Activated CD4-positive, alpha-beta T cell treated with anti-CD3 and anti-CD28 coated beads, Interleukin-2, amount 50 U/mL, for 1 hour (primary cell): ENCODE data around the gene PIP5K1C.
"Not testable (repeated sequence)": the region's sequence is repeated elsewhere in the genome, so short reads cannot be mapped to it uniquely, and the experiment has no call there.

Experiments
- DNase-seq: peaks from one replicate; pipeline ENCODE4 v3.0.0-alpha.2; 2020

Gene PIP5K1C

GRCh38 chr19:3642987-3643673 is 57.1 kb downstream of the PIP5K1C start:
- DNase-seq = no peak

GRCh38 chr19:3642296-3642695 is 58.0 kb downstream of the PIP5K1C start:
- no peak for DNase-seq

- no peak for DNase-seq
Observed at GRCh38 chr19:3641515-3642269, 58.6 kb downstream of the PIP5K1C start.

- DNase-seq = no peak
Observed at GRCh38 chr19:3639479-3639878, 60.8 kb downstream of the PIP5K1C start.

GRCh38 chr19:3638208-3639193 is 61.8 kb downstream of the PIP5K1C start:
- DNase-seq = no peak

GRCh38 chr19:3637621-3638020 is 62.6 kb downstream of the PIP5K1C start:
- no peak for DNase-seq

GRCh38 chr19:3636962-3637361 is 63.3 kb downstream of the PIP5K1C start:
- no peak for DNase-seq

- no peak for DNase-seq
Observed at GRCh38 chr19:3636506-3636905, 63.8 kb downstream of the PIP5K1C start.

GRCh38 chr19:3634496-3635045 is 65.7 kb downstream of the PIP5K1C start:
- DNase-seq = no peak

GRCh38 chr19:3633559-3633988 is 66.7 kb downstream of the PIP5K1C start:
- no peak for DNase-seq

GRCh38 chr19:3632739-3633558 is 67.3 kb downstream of the PIP5K1C start:
- DNase-seq = no peak

GRCh38 chr19:3632098-3632497 is 68.2 kb downstream of the PIP5K1C start:
- no peak for DNase-seq

GRCh38 chr19:3631053-3631861 is 69.0 kb downstream of the PIP5K1C start:
- DNase-seq = no peak

GRCh38 chr19:3628766-3629165 is 71.5 kb downstream of the PIP5K1C start:
- DNase-seq = not testable (repeated sequence)

GRCh38 chr19:3627351-3627723 is 72.9 kb downstream of the PIP5K1C start:
- DNase-seq = no peak

GRCh38 chr19:3626473-3627350 is 73.6 kb downstream of the PIP5K1C start, which contains the start of gene CACTIN:
Gene CACTIN, minus strand, starts transcription at chr19:3626790. Its CDS starts 28 bp downstream, at chr19:3626762.
- peak; percentile 99 for DNase-seq

- no peak for DNase-seq
Observed at GRCh38 chr19:3625996-3626472, 74.2 kb downstream of the PIP5K1C start.

GRCh38 chr19:3623716-3624115 is 76.6 kb downstream of the PIP5K1C start:
- DNase-seq = no peak

- no peak for DNase-seq
Observed at GRCh38 chr19:3622224-3622623, 78.0 kb downstream of the PIP5K1C start.

GRCh38 chr19:3621689-3622088 is 78.6 kb downstream of the PIP5K1C start:
- DNase-seq = no peak
